HEK293 (cell line): ENCODE measurements around the gene ZFYVE28.

Experiments used
- CTCF ChIA-PET: fragments of 350-600 bp; formaldehyde crosslinking; extraction: SDS; loops from one replicate; lab custom pipeline; 2021; ENCODE audit warnings: antibody characterized with exemption; lab: Yijun Ruan, JAX
- POLR2A ChIA-PET: fragments of 300-600 bp; formaldehyde crosslinking; extraction: SDS; loops from one replicate; lab custom pipeline; 2020; ENCODE audit warnings: antibody characterized with exemption, inconsistent platforms; lab: Yijun Ruan, JAX
- H3K27ac ChIP-seq: fragments of 200-500 bp; sonication (Bioruptor generic); 2 replicates; pipeline ENCODE4 v1.5.1; 2014; ENCODE audit warnings: low read depth, low read length, control low read depth, inconsistent platforms; ENCODE audit errors: extremely low read depth
- H3K36me3 ChIP-seq, 2 experiments: fragments of 200-500 bp in 1 of 2; sonication (Bioruptor generic) in 1 of 2; 1 replicate in 1 of 2; 2 replicates in 1 of 2; pipeline ENCODE4 v1.5.1; 2014 to 2017; ENCODE audit warnings: inconsistent platforms in 2 of 2, low read length in 2 of 2; ENCODE audit not compliant: control insufficient read depth in 2 of 2, insufficient read depth in 1 of 2
- H3K4me1 ChIP-seq: fragments of 200-500 bp; sonication (Bioruptor generic); 2 replicates; pipeline ENCODE4 v1.5.1; 2014; ENCODE audit warnings: mild to moderate bottlenecking, low read length, inconsistent platforms; ENCODE audit not compliant: control insufficient read depth, insufficient read depth
- H3K4me3 ChIP-seq: 2 replicates; pipeline ENCODE4 v1.5.1; 2011; ENCODE audit warnings: low read depth, mild to moderate bottlenecking, control low read depth, low read length, moderate library complexity
- H3K9me3 ChIP-seq: fragments of 200-500 bp; sonication (Bioruptor generic); 2 replicates; pipeline ENCODE4 v1.5.1; 2014; ENCODE audit warnings: low read depth, low read length, inconsistent platforms; ENCODE audit not compliant: control insufficient read depth, insufficient read depth
- EGR2 ChIP-seq: fragments of 450-650 bp; formaldehyde crosslinking; IDR thresholded peaks from 2 replicates; pipeline ENCODE4 v1.5.1; 2016; ENCODE audit warnings: low read depth, missing biosample characterization, missing genetic modification characterization
- HOXA7 ChIP-seq: sonication (generic); formaldehyde crosslinking; IDR thresholded peaks from 2 replicates; pipeline ENCODE4 v1.8.1; 2022; ENCODE audit warnings: missing genetic modification reagents, borderline replicate concordance
- PRDM1 ChIP-seq: fragments of 450-650 bp; formaldehyde crosslinking; IDR thresholded peaks from 2 replicates; pipeline ENCODE4; 2016; ENCODE audit warnings: missing biosample characterization, missing genetic modification characterization
- SP3 ChIP-seq: fragments of 450-650 bp; formaldehyde crosslinking; IDR thresholded peaks from 2 replicates; pipeline ENCODE4 v1.5.1; 2016; ENCODE audit warnings: missing biosample characterization, missing genetic modification characterization
- ZBTB8A ChIP-seq: fragments of 450-650 bp; formaldehyde crosslinking; IDR thresholded peaks from 2 replicates; pipeline ENCODE4 v1.5.1; 2016; ENCODE audit warnings: missing biosample characterization, missing genetic modification characterization
- ZFHX2 ChIP-seq: fragments of 450-650 bp; formaldehyde crosslinking; conservative IDR thresholded peaks from 2 replicates; pipeline ENCODE4 v1.5.1; 2016; ENCODE audit warnings: missing biosample characterization, missing genetic modification characterization
- ZFP41 ChIP-seq: fragments of 450-650 bp; formaldehyde crosslinking; IDR thresholded peaks from 2 replicates; pipeline ENCODE4 v1.5.1; 2016; ENCODE audit warnings: missing biosample characterization, missing genetic modification characterization, borderline replicate concordance
- ZNF112 ChIP-seq: fragments of 450-650 bp; formaldehyde crosslinking; IDR thresholded peaks from 2 replicates; pipeline ENCODE4 v1.5.0; 2017; ENCODE audit warnings: missing biosample characterization, missing genetic modification characterization
- ZNF157 ChIP-seq: fragments of 450-650 bp; formaldehyde crosslinking; IDR thresholded peaks from 2 replicates; pipeline ENCODE4 v1.5.1; 2016; ENCODE audit warnings: missing biosample characterization, missing genetic modification characterization
- ZNF335 ChIP-seq: fragments of 450-650 bp; formaldehyde crosslinking; conservative IDR thresholded peaks from 2 replicates; pipeline ENCODE4 v1.5.1; 2016; ENCODE audit warnings: missing biosample characterization, missing genetic modification characterization
- ZNF366 ChIP-seq: fragments of 450-650 bp; formaldehyde crosslinking; conservative IDR thresholded peaks from 2 replicates; pipeline ENCODE4 v1.5.1; 2016; ENCODE audit warnings: missing biosample characterization, missing genetic modification characterization
- ZNF394 ChIP-seq: fragments of 450-650 bp; formaldehyde crosslinking; IDR thresholded peaks from 2 replicates; pipeline ENCODE4 v1.5.1; 2016; ENCODE audit warnings: missing biosample characterization, missing genetic modification characterization, mild to moderate bottlenecking, moderate library complexity, borderline replicate concordance
- ZNF521 ChIP-seq: fragments of 450-650 bp; formaldehyde crosslinking; IDR thresholded peaks from 2 replicates; pipeline ENCODE4 v1.5.1; 2017; ENCODE audit warnings: missing biosample characterization, mild to moderate bottlenecking, missing genetic modification characterization
- ZNF530 ChIP-seq: fragments of 450-650 bp; formaldehyde crosslinking; IDR thresholded peaks from 2 replicates; pipeline ENCODE4 v1.5.1; 2016; ENCODE audit warnings: low read depth, missing biosample characterization, missing genetic modification characterization
- ZNF585B ChIP-seq: fragments of 450-650 bp; formaldehyde crosslinking; IDR thresholded peaks from 2 replicates; pipeline ENCODE4 v1.5.1; 2016; ENCODE audit warnings: missing biosample characterization, missing genetic modification characterization
- ZNF629 ChIP-seq: fragments of 450-650 bp; formaldehyde crosslinking; IDR thresholded peaks from 2 replicates; pipeline ENCODE4 v1.5.1; 2017; ENCODE audit warnings: missing biosample characterization, missing genetic modification characterization
- ZNF747 ChIP-seq: fragments of 450-650 bp; formaldehyde crosslinking; IDR thresholded peaks from 2 replicates; pipeline ENCODE4 v1.5.1; 2016; ENCODE audit warnings: missing biosample characterization, missing genetic modification characterization
- ZNF785 ChIP-seq: fragments of 450-650 bp; formaldehyde crosslinking; IDR thresholded peaks from 2 replicates; pipeline ENCODE4 v1.5.1; 2016; ENCODE audit warnings: missing biosample characterization, missing genetic modification characterization
- ZNF791 ChIP-seq: fragments of 450-650 bp; formaldehyde crosslinking; IDR thresholded peaks from 2 replicates; pipeline ENCODE4 v1.5.1; 2016; ENCODE audit warnings: missing biosample characterization, missing genetic modification characterization
- ZSCAN16 ChIP-seq: fragments of 450-650 bp; formaldehyde crosslinking; IDR thresholded peaks from 2 replicates; pipeline ENCODE4 v1.5.1; 2016; ENCODE audit warnings: missing biosample characterization, missing genetic modification characterization
- ZSCAN30 ChIP-seq: fragments of 450-650 bp; IDR thresholded peaks from 2 replicates; pipeline ENCODE4 v1.5.1; 2018; ENCODE audit warnings: missing biosample characterization, mild to moderate bottlenecking, missing genetic modification characterization, moderate library complexity
- TF ChIP-seq, protein P1 (sequence below): fragments of 450-650 bp; formaldehyde crosslinking; IDR thresholded peaks from 2 replicates; pipeline ENCODE4; 2016; ENCODE audit warnings: missing biosample characterization, missing genetic modification characterization
- TF ChIP-seq, protein P2 (sequence below): fragments of 450-650 bp; formaldehyde crosslinking; conservative IDR thresholded peaks from 2 replicates; pipeline ENCODE4 v1.5.1; 2016; ENCODE audit warnings: low read depth, missing biosample characterization, missing genetic modification characterization
- TF ChIP-seq, protein P3 (sequence below): fragments of 450-650 bp; formaldehyde crosslinking; IDR thresholded peaks from 2 replicates; pipeline ENCODE4 v1.5.1; 2016; ENCODE audit warnings: missing biosample characterization, missing genetic modification characterization
- TF ChIP-seq, protein P4 (sequence below): fragments of 450-650 bp; formaldehyde crosslinking; IDR thresholded peaks from 2 replicates; pipeline ENCODE4 v1.5.1; 2016; ENCODE audit warnings: missing biosample characterization, missing genetic modification characterization

The ZFYVE28 gene

DNA sequence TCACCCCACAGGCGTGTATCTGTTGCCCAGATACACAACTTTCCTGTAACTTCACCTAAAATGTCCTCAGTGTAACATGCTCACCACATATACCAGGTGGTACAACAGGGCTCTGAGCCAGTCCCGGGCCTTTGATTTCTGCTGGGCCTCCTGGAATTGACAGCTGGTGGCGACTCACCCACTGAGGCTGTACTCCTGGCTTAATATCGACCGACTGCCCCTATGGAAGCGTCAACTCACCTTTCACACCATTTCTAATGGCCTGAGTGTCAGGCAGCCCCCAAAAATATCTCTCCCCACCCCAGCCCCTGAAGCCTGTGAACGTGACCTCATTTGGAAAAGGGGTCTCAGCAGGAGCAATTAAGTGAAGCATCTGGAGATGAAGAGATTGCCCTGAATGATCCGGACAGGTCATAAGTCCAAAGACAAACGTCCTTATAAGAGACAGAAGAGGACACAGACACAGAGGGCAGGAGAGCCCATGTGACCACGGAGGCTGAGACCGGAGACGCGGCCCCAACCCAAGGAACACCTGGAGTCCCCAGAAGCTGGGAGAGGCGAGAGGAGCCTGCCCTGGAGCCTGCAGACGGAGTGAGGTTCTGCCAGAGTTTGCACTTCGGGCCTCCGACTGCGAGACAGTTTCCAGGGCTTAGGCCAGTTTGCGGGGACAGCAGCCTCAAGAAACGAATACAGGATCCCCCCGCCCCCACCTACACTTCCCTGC is 144.0 kb downstream of the ZFYVE28 start (continued):
- TF ChIP-seq, protein P1, sequence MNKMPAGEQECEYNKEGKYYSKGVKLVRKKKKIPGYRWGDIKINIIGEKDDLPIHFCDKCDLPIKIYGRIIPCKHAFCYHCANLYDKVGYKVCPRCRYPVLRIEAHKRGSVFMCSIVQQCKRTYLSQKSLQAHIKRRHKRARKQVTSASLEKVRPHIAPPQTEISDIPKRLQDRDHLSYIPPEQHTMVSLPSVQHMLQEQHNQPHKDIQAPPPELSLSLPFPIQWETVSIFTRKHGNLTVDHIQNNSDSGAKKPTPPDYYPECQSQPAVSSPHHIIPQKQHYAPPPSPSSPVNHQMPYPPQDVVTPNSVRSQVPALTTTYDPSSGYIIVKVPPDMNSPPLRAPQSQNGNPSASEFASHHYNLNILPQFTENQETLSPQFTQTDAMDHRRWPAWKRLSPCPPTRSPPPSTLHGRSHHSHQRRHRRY (tag by site-specific recombination), result no peak
- TF ChIP-seq ZSCAN30 (tag by site-specific recombination) (no peak), ZNF747 (tag by site-specific recombination) (no peak), ZNF530 (tag by site-specific recombination) (no peak), SP3 (tag by site-specific recombination) (no peak), ZNF521 (tag by site-specific recombination) (no peak), ZNF394 (no peak), ZNF785 (tag by site-specific recombination) (no peak)
- TF ChIP-seq, protein P2, sequence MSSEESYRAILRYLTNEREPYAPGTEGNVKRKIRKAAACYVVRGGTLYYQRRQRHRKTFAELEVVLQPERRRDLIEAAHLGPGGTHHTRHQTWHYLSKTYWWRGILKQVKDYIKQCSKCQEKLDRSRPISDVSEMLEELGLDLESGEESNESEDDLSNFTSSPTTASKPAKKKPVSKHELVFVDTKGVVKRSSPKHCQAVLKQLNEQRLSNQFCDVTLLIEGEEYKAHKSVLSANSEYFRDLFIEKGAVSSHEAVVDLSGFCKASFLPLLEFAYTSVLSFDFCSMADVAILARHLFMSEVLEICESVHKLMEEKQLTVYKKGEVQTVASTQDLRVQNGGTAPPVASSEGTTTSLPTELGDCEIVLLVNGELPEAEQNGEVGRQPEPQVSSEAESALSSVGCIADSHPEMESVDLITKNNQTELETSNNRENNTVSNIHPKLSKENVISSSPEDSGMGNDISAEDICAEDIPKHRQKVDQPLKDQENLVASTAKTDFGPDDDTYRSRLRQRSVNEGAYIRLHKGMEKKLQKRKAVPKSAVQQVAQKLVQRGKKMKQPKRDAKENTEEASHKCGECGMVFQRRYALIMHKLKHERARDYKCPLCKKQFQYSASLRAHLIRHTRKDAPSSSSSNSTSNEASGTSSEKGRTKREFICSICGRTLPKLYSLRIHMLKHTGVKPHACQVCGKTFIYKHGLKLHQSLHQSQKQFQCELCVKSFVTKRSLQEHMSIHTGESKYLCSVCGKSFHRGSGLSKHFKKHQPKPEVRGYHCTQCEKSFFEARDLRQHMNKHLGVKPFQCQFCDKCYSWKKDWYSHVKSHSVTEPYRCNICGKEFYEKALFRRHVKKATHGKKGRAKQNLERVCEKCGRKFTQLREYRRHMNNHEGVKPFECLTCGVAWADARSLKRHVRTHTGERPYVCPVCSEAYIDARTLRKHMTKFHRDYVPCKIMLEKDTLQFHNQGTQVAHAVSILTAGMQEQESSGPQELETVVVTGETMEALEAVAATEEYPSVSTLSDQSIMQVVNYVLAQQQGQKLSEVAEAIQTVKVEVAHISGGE (tag by site-specific recombination), result no peak
- TF ChIP-seq, protein P3, sequence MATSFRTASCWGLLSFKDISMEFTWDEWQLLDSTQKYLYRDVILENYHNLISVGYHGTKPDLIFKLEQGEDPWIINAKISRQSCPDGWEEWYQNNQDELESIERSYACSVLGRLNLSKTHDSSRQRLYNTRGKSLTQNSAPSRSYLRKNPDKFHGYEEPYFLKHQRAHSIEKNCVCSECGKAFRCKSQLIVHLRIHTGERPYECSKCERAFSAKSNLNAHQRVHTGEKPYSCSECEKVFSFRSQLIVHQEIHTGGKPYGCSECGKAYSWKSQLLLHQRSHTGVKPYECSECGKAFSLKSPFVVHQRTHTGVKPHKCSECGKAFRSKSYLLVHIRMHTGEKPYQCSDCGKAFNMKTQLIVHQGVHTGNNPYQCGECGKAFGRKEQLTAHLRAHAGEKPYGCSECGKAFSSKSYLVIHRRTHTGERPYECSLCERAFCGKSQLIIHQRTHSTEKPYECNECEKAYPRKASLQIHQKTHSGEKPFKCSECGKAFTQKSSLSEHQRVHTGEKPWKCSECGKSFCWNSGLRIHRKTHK (tag by site-specific recombination), result no peak

DNA sequence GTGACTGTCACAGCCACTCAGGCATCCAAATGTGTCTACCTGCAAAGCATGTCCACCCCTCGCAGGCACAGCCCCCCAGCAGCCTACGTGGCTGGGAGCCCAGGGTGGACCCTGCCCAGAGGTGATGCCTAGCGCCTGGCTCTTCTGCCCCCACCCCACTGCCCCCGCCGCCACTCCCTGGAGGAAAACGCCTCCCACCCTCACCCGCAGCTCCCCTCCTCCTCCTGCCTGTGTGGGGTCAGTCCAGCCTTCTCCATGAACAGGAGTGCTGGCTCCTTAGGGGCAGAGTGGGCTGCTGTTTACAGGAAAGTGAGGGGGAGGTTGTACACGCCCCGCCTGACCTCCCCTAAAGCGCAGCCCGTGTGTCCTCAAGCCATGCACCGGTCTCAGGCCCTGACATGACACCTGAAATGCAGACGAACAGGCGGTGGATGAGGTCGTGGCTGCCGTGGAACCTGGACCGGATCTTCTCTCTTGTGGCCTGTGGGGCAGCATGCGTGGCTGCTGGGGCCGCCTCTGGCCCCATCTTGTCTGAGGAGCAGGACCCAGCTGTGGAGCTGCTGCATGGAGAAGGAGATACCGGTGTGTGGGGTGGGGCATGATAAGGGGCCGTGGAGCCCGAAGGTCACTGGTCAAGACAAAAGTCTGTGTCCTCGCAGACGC is 144.7 kb downstream of the ZFYVE28 start:
- H3K4me1 ChIP-seq, result no peaks in the 10 kb centered on the region

DNA sequence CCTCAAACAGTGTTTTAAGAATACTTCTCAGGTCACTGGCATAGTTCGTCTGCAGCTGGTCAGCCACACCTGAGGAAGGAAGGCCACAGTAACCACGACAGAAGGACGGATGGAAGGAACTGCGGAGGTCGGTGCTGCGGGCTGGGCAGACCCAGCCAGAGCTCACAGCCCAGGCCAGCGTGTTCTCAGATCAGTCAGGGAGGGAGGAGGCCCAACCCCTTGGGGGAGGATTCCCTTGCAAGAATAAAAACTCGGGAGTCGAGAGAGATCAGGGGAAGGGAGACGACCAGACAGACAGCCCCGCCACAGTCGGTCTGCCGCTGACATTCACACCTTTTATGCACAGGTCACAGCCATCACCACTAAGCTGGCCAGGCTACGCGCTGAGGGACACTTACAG is 145.2 kb downstream of the ZFYVE28 start:
- no peaks in the 10 kb centered on the region for H3K36me3 ChIP-seq
- CTCF ChIA-PET, result no interaction called here
- TF ChIP-seq ZNF585B (tag by site-specific recombination) (no peak), ZNF335 (tag by site-specific recombination) (no peak), ZNF629 (tag by site-specific recombination) (no peak), ZSCAN16 (no peak), ZBTB8A (tag by site-specific recombination) (no peak), HOXA7 (CRISPR knock-in tag) (no peak), ZNF157 (no peak), ZNF791 (tag by site-specific recombination) (no peak), ZNF112 (tag by site-specific recombination) (no peak), ZFP41 (no peak), PRDM1 (tag by site-specific recombination) (no peak), ZFHX2 (tag by site-specific recombination) (no peak)
- TF ChIP-seq, protein P4, sequence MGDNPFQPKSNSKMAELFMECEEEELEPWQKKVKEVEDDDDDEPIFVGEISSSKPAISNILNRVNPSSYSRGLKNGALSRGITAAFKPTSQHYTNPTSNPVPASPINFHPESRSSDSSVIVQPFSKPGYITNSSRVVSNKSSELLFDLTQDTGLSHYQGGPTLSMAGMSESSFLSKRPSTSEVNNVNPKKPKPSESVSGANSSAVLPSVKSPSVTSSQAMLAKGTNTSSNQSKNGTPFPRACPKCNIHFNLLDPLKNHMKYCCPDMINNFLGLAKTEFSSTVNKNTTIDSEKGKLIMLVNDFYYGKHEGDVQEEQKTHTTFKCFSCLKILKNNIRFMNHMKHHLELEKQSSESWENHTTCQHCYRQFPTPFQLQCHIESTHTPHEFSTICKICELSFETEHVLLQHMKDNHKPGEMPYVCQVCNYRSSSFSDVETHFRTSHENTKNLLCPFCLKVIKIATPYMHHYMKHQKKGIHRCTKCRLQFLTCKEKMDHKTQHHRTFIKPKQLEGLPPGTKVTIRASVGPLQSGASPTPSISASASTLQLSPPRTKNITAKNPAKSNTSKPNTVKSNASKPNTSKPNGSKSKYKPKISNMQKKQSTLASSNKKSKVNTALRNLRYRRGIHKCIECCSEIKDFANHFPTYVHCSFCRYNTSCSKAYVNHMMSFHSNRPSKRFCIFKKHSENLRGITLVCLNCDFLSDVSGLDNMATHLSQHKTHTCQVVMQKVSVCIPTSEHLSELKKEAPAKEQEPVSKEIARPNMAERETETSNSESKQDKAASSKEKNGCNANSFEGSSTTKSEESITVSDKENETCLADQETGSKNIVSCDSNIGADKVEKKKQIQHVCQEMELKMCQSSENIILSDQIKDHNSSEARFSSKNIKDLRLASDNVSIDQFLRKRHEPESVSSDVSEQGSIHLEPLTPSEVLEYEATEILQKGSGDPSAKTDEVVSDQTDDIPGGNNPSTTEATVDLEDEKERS (tag by site-specific recombination), result no peak

More for the DNA sequence above, 144.7 kb downstream of the ZFYVE28 start:
- no peak overlapping the region for H3K27ac ChIP-seq
- ChIA-PET CTCF (no interaction called here), POLR2A (no interaction called here)
- no peak overlapping the region for H3K4me3 ChIP-seq
- TF ChIP-seq EGR2 (tag by site-specific recombination) (peak; percentile 48; the same call in 1 of the 2 replicates), ZNF366 (tag by site-specific recombination) (no peak), ZFHX2 (tag by site-specific recombination) (peak; percentile 34; the same call in 1 of the 2 replicates)
- H3K9me3 ChIP-seq, result no peaks in the 10 kb centered on the region
- H3K36me3 ChIP-seq, result no peaks in the 10 kb centered on the region

More for the DNA sequence above, 145.2 kb downstream of the ZFYVE28 start:
- Histone ChIP-seq H3K9me3 (no peaks in the 10 kb centered on the region), H3K27ac (no peak overlapping the region), H3K4me1 (no peaks in the 10 kb centered on the region), H3K4me3 (no peak overlapping the region)
- POLR2A ChIA-PET, result no interaction called here
